Activated naive CD4-positive, alpha-beta T cell treated with anti-CD3 and anti-CD28 coated beads for 36 hours (primary cell): ENCODE data around the gene VEGFB. TPM values are rescaled to one million over a fixed set of nuclear protein-coding genes. Genes with fewer than 3 reads are reported as not detected.

Source experiments
- CTCF ChIA-PET: fragments of 350-600 bp; sonication (Branson Sonifier 250); formaldehyde crosslinking; loops from one replicate; lab custom pipeline; 2021; ENCODE audit warnings: antibody characterized with exemption; lab: Charles Lee
- DNase-seq: peaks from one replicate; pipeline ENCODE4 v3.0.0-alpha.2; 2020
- H3K27ac Mint-ChIP-seq: one replicate; pipeline ENCODE4 v1.8.0; 2021; ENCODE audit warnings: mild to moderate bottlenecking, mixed read lengths
- H3K27me3 Mint-ChIP-seq: one replicate; pipeline ENCODE4 v1.8.0; 2021; ENCODE audit warnings: low read depth, mixed read lengths
- H3K36me3 Mint-ChIP-seq: one replicate; pipeline ENCODE4 v1.8.0; 2021; ENCODE audit warnings: low read depth, mixed read lengths
- H3K4me1 Mint-ChIP-seq: one replicate; pipeline ENCODE4 v1.8.0; 2021; ENCODE audit warnings: low read depth, mixed read lengths
- H3K4me3 Mint-ChIP-seq: one replicate; pipeline ENCODE4 v1.8.0; 2021; ENCODE audit warnings: mild to moderate bottlenecking, moderate library complexity, mixed read lengths
- H3K9me3 Mint-ChIP-seq: one replicate; pipeline ENCODE4 v1.8.0; 2021; ENCODE audit warnings: mixed read lengths
- intact Hi-C: fragments of 100-400 bp; cut with micrococcal nuclease; formaldehyde crosslinking; loops from one replicate; pipeline ENCODE4 v1.15.1; 2023
- total RNA-seq, 2 experiments: library from RNA; stranded (reverse); gene quantifications; one replicate each; pipeline ENCODE4 v1.2.3, GENCODE V29; 2021

Gene VEGFB
- total RNA-seq, 2 experiments from 2014 or later, result 64.2 to 74.5 TPM

- DNase-seq, result no peak
- Mint-ChIP-seq H3K4me3 (peak overlapping the region; percentile 90), H3K27ac (peak overlapping the region; percentile 88), H3K36me3 (no peaks in the 10 kb centered on the region), H3K9me3 (no peaks in the 10 kb centered on the region), H3K27me3 (no peaks in the 10 kb centered on the region), H3K4me1 (peaks cover 15% of the 10 kb centered on the region)
- CTCF ChIA-PET, result interaction anchor here (0.8 to 3.0 kb wide), 7 partner anchors 17 to 91 kb away, joined by 3 to 20 read pairs (median 4); partner anchors contain the start of genes CATSPERZ and PLCB3
- intact Hi-C loops, result no loop called here
These were observed 33.9 kb downstream of the VEGFB start for GRCh38 chr11:64268025-64268892.

- H3K27me3 Mint-ChIP-seq, result no peaks in the 10 kb centered on the region
- H3K36me3 Mint-ChIP-seq, result no peaks in the 10 kb centered on the region
- H3K4me3 Mint-ChIP-seq, result peak overlapping the region; percentile 90
- peaks cover 15% of the 10 kb centered on the region for H3K4me1 Mint-ChIP-seq
- intact Hi-C loops, result loop anchor here (1.0 kb wide), 2 partner anchors 18 to 23 kb away; partner anchors contain the start of genes PLCB3 and PPP1R14B
- CTCF ChIA-PET, result interaction anchor here (0.8 to 3.0 kb wide), 6 partner anchors 18 to 90 kb away, joined by 3 to 20 read pairs (median 6); partner anchors contain the start of genes CATSPERZ and PLCB3
- no peaks in the 10 kb centered on the region for H3K9me3 Mint-ChIP-seq
- peak overlapping the region; percentile 88 for H3K27ac Mint-ChIP-seq
- peak; percentile 61 for DNase-seq
These were observed 34.6 kb downstream of the VEGFB start for GRCh38 chr11:64268893-64269539.

GRCh38 chr11:64269540-64270220 lies 35.3 kb downstream of the VEGFB start:
- Mint-ChIP-seq H3K4me3 (peak overlapping the region; percentile 90), H3K27ac (peak overlapping the region; percentile 88), H3K9me3 (no peaks in the 10 kb centered on the region), H3K4me1 (peaks cover 15% of the 10 kb centered on the region), H3K27me3 (no peaks in the 10 kb centered on the region), H3K36me3 (no peaks in the 10 kb centered on the region)
- intact Hi-C loops, result loop anchor here (1.0 to 2.0 kb wide), 11 partner anchors 16 to 84 kb away; partner anchors contain the start of genes CCDC88B, DNAJC4, ESRRA and FKBP2
- DNase-seq, result peak; percentile 98
- CTCF ChIA-PET, result interaction anchor here (0.8 to 3.5 kb wide), 6 partner anchors 19 to 90 kb away, joined by 3 to 56 read pairs (median 5); partner anchors contain the start of genes CATSPERZ and PLCB3

GRCh38 chr11:64275031-64275800 lies 40.8 kb downstream of the VEGFB start:
- peaks cover 7% of the 10 kb centered on the region for H3K4me1 Mint-ChIP-seq
- DNase-seq, result no peak
- no peak overlapping the region for H3K4me3 Mint-ChIP-seq
- peaks cover 6% of the 10 kb centered on the region for H3K36me3 Mint-ChIP-seq
- no peaks in the 10 kb centered on the region for H3K27me3 Mint-ChIP-seq
- CTCF ChIA-PET, result interaction anchor here (0.7 to 2.7 kb wide), 4 partner anchors 12 to 29 kb away, joined by 3 to 8 read pairs (median 4); no protein-coding TSS in a partner anchor
- intact Hi-C loops, result no loop called here
- no peaks in the 10 kb centered on the region for H3K9me3 Mint-ChIP-seq
- H3K27ac Mint-ChIP-seq, result no peak overlapping the region

GRCh38 chr11:64275841-64276240 lies 41.5 kb downstream of the VEGFB start:
- intact Hi-C loops, result no loop called here
- Mint-ChIP-seq H3K4me1 (peaks cover 7% of the 10 kb centered on the region), H3K27ac (no peak overlapping the region), H3K36me3 (peaks cover 6% of the 10 kb centered on the region), H3K4me3 (no peak overlapping the region), H3K27me3 (no peaks in the 10 kb centered on the region), H3K9me3 (no peaks in the 10 kb centered on the region)
- no peak for DNase-seq
- CTCF ChIA-PET, result interaction anchor here (0.9 to 2.7 kb wide), 3 partner anchors 25 to 28 kb away, joined by 3 to 8 read pairs (median 4); no protein-coding TSS in a partner anchor

- CTCF ChIA-PET, result interaction anchor here (1.1 to 1.7 kb wide), 2 partner anchors 28 to 71 kb away, joined by 3 to 4 read pairs; no protein-coding TSS in a partner anchor
- Mint-ChIP-seq H3K4me3 (no peak overlapping the region), H3K4me1 (peaks cover 7% of the 10 kb centered on the region), H3K27me3 (no peaks in the 10 kb centered on the region), H3K27ac (no peak overlapping the region), H3K36me3 (peaks cover 7% of the 10 kb centered on the region), H3K9me3 (no peaks in the 10 kb centered on the region)
- intact Hi-C loops, result no loop called here
- DNase-seq, result no peak
These were observed 42.5 kb downstream of the VEGFB start for GRCh38 chr11:64276653-64277431.

GRCh38 chr11:64278576-64279190 lies 44.3 kb downstream of the VEGFB start:
- Mint-ChIP-seq H3K27ac (no peak overlapping the region), H3K4me3 (no peak overlapping the region), H3K4me1 (peaks cover 7% of the 10 kb centered on the region), H3K9me3 (no peaks in the 10 kb centered on the region), H3K36me3 (peaks cover 11% of the 10 kb centered on the region), H3K27me3 (no peaks in the 10 kb centered on the region)
- no peak for DNase-seq
- CTCF ChIA-PET, result interaction anchor here (0.6 to 1.6 kb wide), 2 partner anchors 23 to 133 kb away, joined by 4 to 5 read pairs; no protein-coding TSS in a partner anchor
- intact Hi-C loops, result no loop called here

- peaks cover 17% of the 10 kb centered on the region for H3K4me1 Mint-ChIP-seq
- H3K4me3 Mint-ChIP-seq, result no peak overlapping the region
- H3K27me3 Mint-ChIP-seq, result no peaks in the 10 kb centered on the region
- DNase-seq, result no peak
- peaks cover 11% of the 10 kb centered on the region for H3K36me3 Mint-ChIP-seq
- CTCF ChIA-PET, result interaction anchor here (0.8 to 1.4 kb wide), 2 partner anchors 18 to 20 kb away, joined by 6 to 8 read pairs; no protein-coding TSS in a partner anchor
- H3K9me3 Mint-ChIP-seq, result no peaks in the 10 kb centered on the region
- intact Hi-C loops, result no loop called here
- H3K27ac Mint-ChIP-seq, result no peak overlapping the region
These were observed 47.8 kb downstream of the VEGFB start for GRCh38 chr11:64281957-64282770.

- DNase-seq, result no peak
- H3K36me3 Mint-ChIP-seq, result peaks cover 11% of the 10 kb centered on the region
- peak overlapping the region; percentile 30 for H3K27ac Mint-ChIP-seq
- no peaks in the 10 kb centered on the region for H3K9me3 Mint-ChIP-seq
- peak overlapping the region; percentile 80 for H3K4me3 Mint-ChIP-seq
- peaks cover 17% of the 10 kb centered on the region for H3K4me1 Mint-ChIP-seq
- CTCF ChIA-PET, result interaction anchor here (1.2 to 3.1 kb wide), 3 partner anchors 18 to 77 kb away, joined by 4 to 12 read pairs (median 6); partner anchors contain the start of gene FERMT3
- intact Hi-C loops, result no loop called here
- H3K27me3 Mint-ChIP-seq, result no peaks in the 10 kb centered on the region
These were observed 48.7 kb downstream of the VEGFB start for GRCh38 chr11:64283092-64283491.
